Measurements from ENCODE around the gene CCDC102B. TPM values are rescaled to one million over a fixed set of nuclear protein-coding genes. Genes with fewer than 3 reads are reported as not detected.

Gene CCDC102B
- polyA plus RNA-seq, 1 donor from 2014 or later, result 8.7 TPM

GRCh38 chr18:68972176-68972575 lies 174.3 kb downstream of the CCDC102B start:
- no peaks in the 10 kb centered on the region for H3K79me2 ChIP-seq (replicated peaks; ENCODE audit: insufficient read depth, low read length)
- no peaks in the 10 kb centered on the region for H3K36me3 ChIP-seq (ENCODE audit: insufficient read depth, low read length)
- H3K4me2 ChIP-seq (ENCODE audit: low read length), result no peak overlapping the region
- H3K27ac ChIP-seq (ENCODE audit: low read length), result no peak overlapping the region
- no peaks in the 10 kb centered on the region for H3F3A ChIP-seq (ENCODE audit: insufficient read depth, low read length, poor library complexity, severe bottlenecking)
- no peak for TF ChIP-seq RAD21 (conservative IDR thresholded peaks at IDR 0.05)
- no peak for TF ChIP-seq SMC3 (conservative IDR thresholded peaks at IDR 0.05; ENCODE audit: poor library complexity)
- no peak for TF ChIP-seq TAF1 (IDR thresholded peaks at IDR 0.05; ENCODE audit: low read depth)
- TF ChIP-seq EZH2 (IDR thresholded peaks at IDR 0.05; ENCODE audit: borderline replicate concordance, insufficient read depth, low read length, poor library complexity, severe bottlenecking), result no peak
- no peak for TF ChIP-seq POLR2AphosphoS5 (IDR thresholded peaks at IDR 0.05)
- TF ChIP-seq REST (IDR thresholded peaks at IDR 0.05; ENCODE audit: borderline replicate concordance), result no peak
- H4K20me1 ChIP-seq (ENCODE audit: insufficient read depth), result no peaks in the 10 kb centered on the region
- no peak overlapping the region for H3K4me3 ChIP-seq (ENCODE audit: low read length)
- no peaks in the 10 kb centered on the region for H3K27me3 ChIP-seq (ENCODE audit: insufficient read depth, low read depth, low read length)
- no peaks in the 10 kb centered on the region for H3K9me2 ChIP-seq (ENCODE audit: insufficient read depth, low read length)
- no peaks in the 10 kb centered on the region for H3K9me3 ChIP-seq (ENCODE audit: low read length)
- no peak overlapping the region for H2AFZ ChIP-seq (ENCODE audit: low read depth, low read length)
- H3K9ac ChIP-seq (ENCODE audit: low read length), result no peak overlapping the region

DNA sequence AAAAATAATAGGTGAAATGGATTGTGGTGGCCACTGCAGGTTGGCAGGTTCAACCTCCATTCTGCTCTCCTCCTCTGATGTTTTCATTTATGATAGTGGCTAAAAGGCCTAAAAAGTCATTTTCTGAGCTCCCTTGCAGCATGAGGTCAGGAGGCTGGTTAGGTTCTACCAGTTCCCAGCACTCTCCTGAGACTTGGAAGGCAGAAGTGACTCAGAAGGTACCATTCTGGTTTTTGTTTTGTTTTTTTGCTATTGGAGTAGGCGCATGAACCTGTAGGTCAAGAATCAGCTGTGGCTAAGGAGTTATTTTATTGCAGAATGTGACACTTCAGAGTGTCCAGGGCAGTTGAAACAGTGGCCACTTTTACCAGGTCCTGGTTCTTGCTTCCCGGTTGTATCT lies 181.9 kb downstream of the CCDC102B start:
- TF ChIP-seq REST (IDR thresholded peaks at IDR 0.05; ENCODE audit: borderline replicate concordance), result no peak
- no peak for TF ChIP-seq TAF1 (IDR thresholded peaks at IDR 0.05; ENCODE audit: low read depth)
- TF ChIP-seq MXI1 (conservative IDR thresholded peaks at IDR 0.05; ENCODE audit: poor library complexity, severe bottlenecking), result no peak
- no peak for TF ChIP-seq EP300 (conservative IDR thresholded peaks at IDR 0.05; ENCODE audit: poor library complexity, severe bottlenecking)
- no peak for TF ChIP-seq CTCF (IDR thresholded peaks at IDR 0.05; ENCODE audit: poor library complexity, severe bottlenecking)
- TF ChIP-seq EZH2 (IDR thresholded peaks at IDR 0.05; ENCODE audit: borderline replicate concordance, insufficient read depth, low read length, poor library complexity, severe bottlenecking), result no peak
- TF ChIP-seq SMC3 (conservative IDR thresholded peaks at IDR 0.05; ENCODE audit: poor library complexity), result no peak
- TF ChIP-seq POLR2AphosphoS5 (IDR thresholded peaks at IDR 0.05), result no peak
- TF ChIP-seq RAD21 (conservative IDR thresholded peaks at IDR 0.05), result no peak
- Histone ChIP-seq H3F3A (ENCODE audit: insufficient read depth, low read length, poor library complexity, severe bottlenecking) (no peaks in the 10 kb centered on the region), H3K27ac (ENCODE audit: low read length) (no peak overlapping the region), H2AFZ (ENCODE audit: low read depth, low read length) (no peak overlapping the region), H3K4me3 (ENCODE audit: low read length) (no peak overlapping the region), H3K79me2 (replicated peaks; ENCODE audit: insufficient read depth, low read length) (no peaks in the 10 kb centered on the region), H3K9me3 (ENCODE audit: low read length) (no peaks in the 10 kb centered on the region), H3K9ac (ENCODE audit: low read length) (no peak overlapping the region), H3K27me3 (ENCODE audit: insufficient read depth, low read depth, low read length) (no peaks in the 10 kb centered on the region), H3K9me2 (ENCODE audit: insufficient read depth, low read length) (no peaks in the 10 kb centered on the region), H4K20me1 (ENCODE audit: insufficient read depth) (no peaks in the 10 kb centered on the region), H3K4me2 (ENCODE audit: low read length) (no peak overlapping the region), H3K36me3 (ENCODE audit: insufficient read depth, low read length) (no peaks in the 10 kb centered on the region)

Data from neural cell (in vitro differentiated cells).